Transverse colon (tissue), 4 donors: ENCODE measurements around the gene CDR2. TPM values are rescaled to one million over a fixed set of nuclear protein-coding genes. Genes with fewer than 3 reads are reported as not detected.

Experiments
- DNase-seq: peaks from one replicate; pipeline ENCODE4 v3.0.0-alpha.2; 2019
- H3K27ac ChIP-seq, 4 donors: fragments of 200-600 bp; sonication (generic); 2 replicates each; pipeline ENCODE4 v1.5.1; 2016 to 2018; ENCODE audit warnings: inconsistent platforms in 4 of 4
- H3K27me3 ChIP-seq: fragments of 200-600 bp; sonication (generic); 2 replicates; pipeline ENCODE4 v1.5.1; 2017; ENCODE audit warnings: inconsistent platforms
- H3K36me3 ChIP-seq, 4 donors: fragments of 200-600 bp; sonication (generic); 2 replicates each; pipeline ENCODE4 v1.5.1; 2017 to 2019; ENCODE audit warnings: inconsistent platforms in 4 of 4
- H3K4me1 ChIP-seq, 4 donors: fragments of 200-600 bp; sonication (generic); 2 replicates each; pipeline ENCODE4 v1.5.1; 2017 to 2020; ENCODE audit warnings: inconsistent platforms in 4 of 4
- H3K4me3 ChIP-seq, 4 donors: fragments of 200-600 bp; sonication (generic); 1 replicate in 1 of 4; 2 replicates in 3 of 4; pipeline versions ENCODE4 v1.5.1 to v1.6.1; 2017 to 2019; ENCODE audit warnings: inconsistent platforms in 4 of 4
- H3K9me3 ChIP-seq, 2 donors: fragments of 200-600 bp; sonication (generic); 2 replicates each; pipeline ENCODE4 v1.5.1; 2017 to 2019; ENCODE audit warnings: inconsistent platforms in 2 of 2
- CTCF ChIP-seq, 5 experiments: fragments of 200-600 bp in 3 of 5; fragments of 450-650 bp in 2 of 5; sonication (generic) in 3 of 5; IDR thresholded peaks; 1 replicate in 2 of 5; 2 replicates in 3 of 5; pipeline ENCODE4 v1.5.1; 2016 to 2017; ENCODE audit warnings: antibody characterized with exemption in 5 of 5, inconsistent platforms in 3 of 5, mild to moderate bottlenecking in 2 of 5, moderate library complexity in 1 of 5
- EP300 ChIP-seq: sonication (generic); formaldehyde crosslinking; IDR thresholded peaks from one replicate; pipeline ENCODE4 v1.6.1; 2017; ENCODE audit warnings: antibody characterized with exemption, low read depth
- POLR2A ChIP-seq: fragments of 450-650 bp; IDR thresholded peaks from one replicate; pipeline ENCODE4 v1.6.1; 2016; ENCODE audit warnings: antibody characterized with exemption, mild to moderate bottlenecking, moderate library complexity
- POLR2AphosphoS5 ChIP-seq, 3 donors: sonication (generic); formaldehyde crosslinking; IDR thresholded peaks; one replicate each; pipeline ENCODE4 v1.6.1; 2016; ENCODE audit warnings: antibody characterized with exemption in 3 of 3
- WGBS, 2 donors: methylation state at CpG; one replicate each; pipeline ENCODE4 v1.1.5; 2018; ENCODE audit warnings: low coverage in 1 of 2; 5-methylcytosine and 5-hydroxymethylcytosine counted together
- in situ Hi-C, 4 donors: fragments of 200-750 bp; cut with MboI; loops; one replicate each; pipeline versions ENCODE4 v1.15.0 to v1.15.1; 2017; ENCODE audit warnings: low sequenced_read_pairs in 3 of 4, low pct_ligation_motif_present in 1 of 4, low pct_unique_long_range_greater_than_20kb in 1 of 4
- intact Hi-C: fragments of 100-400 bp; cut with DNase I; formaldehyde crosslinking; loops from one replicate; pipeline ENCODE4 v1.15.1; 2023; ENCODE audit warnings: low total_unique reads
- total RNA-seq, 4 donors: library from RNA; depleted of rRNA; stranded (reverse); fragments of >200 nt; gene quantifications; one replicate each; pipeline ENCODE4 v1.1.0, GENCODE V29; 2016

CDR2 gene
- total RNA-seq, 4 donors from 2014 or later: 21.7 to 317 (median 24.1) TPM

DNA sequence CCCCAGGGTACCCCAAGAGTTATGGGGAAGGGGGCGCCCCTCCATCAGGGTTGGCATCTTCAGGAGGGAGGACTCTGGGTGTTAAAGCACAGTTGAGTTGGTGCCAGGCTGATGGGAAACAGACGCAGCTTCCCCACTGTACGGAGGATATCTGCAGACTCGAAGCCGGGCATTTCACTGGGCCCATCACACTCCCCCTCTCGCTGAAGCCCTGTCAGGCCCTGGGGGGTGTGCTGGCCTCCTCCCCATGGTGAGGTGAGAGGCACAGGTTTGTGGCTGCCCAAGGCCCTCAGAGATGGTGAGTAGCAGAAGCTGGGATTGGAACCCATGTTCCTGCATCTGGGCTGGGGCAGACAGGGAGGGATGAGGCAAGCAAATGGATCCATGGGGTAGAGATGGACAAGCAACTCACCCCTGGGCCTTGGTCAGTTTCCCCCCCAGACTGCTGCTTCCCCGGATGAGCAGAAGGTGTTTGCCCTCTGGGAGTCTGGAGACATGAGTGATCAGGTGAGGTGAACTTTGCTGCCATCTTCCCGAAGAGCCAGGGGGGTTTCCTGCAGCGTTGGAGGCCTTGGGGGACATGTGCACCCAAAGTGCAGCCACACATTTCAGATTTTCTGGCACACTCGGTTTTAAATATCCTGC lies 46.2 kb downstream of the CDR2 start:
- no peak for DNase-seq
- in situ Hi-C loops: loop anchor here in 2 of 4 donors (10.0 to 25.0 kb wide), 2 partner anchors 87 to 309 kb away; no protein-coding TSS in a partner anchor
- no peak overlapping the region for H3K4me3 ChIP-seq
- no peaks in the 10 kb centered on the region for H3K27me3 ChIP-seq
- intact Hi-C loops: no loop called here
- TF ChIP-seq EP300 (no peak), POLR2A (no peak), POLR2AphosphoS5 (IDR thresholded peaks at IDR 0.05) (no peak), CTCF (IDR thresholded peaks at IDR 0.05) (no peak)
- H3K4me1 ChIP-seq: peaks cover 0 to 9% (median 5%) of the 10 kb centered on the region in 4 donors
- whole genome bisulfite sequencing, 2 donors: 91% methylated on average over 10 of the region's 10 CpGs; no CpG with 5 or more reads in 1 of the 2 donors
- H3K9me3 ChIP-seq: no peaks in the 10 kb centered on the region
- H3K36me3 ChIP-seq: peaks cover 0 to 48% (median 18%) of the 10 kb centered on the region in 4 donors
- H3K27ac ChIP-seq: no peak overlapping the region

- H3K4me3 ChIP-seq: no peak overlapping the region
- intact Hi-C loops: no loop called here
- no peak for TF ChIP-seq CTCF (IDR thresholded peaks at IDR 0.05)
- no peak for DNase-seq
- H3K27me3 ChIP-seq: no peaks in the 10 kb centered on the region
- peaks cover 0 to 44% (median 18%) of the 10 kb centered on the region in 4 donors for H3K36me3 ChIP-seq
- in situ Hi-C loops: loop anchor here in 2 of 4 donors (10.0 to 25.0 kb wide), 2 partner anchors 87 to 310 kb away; no protein-coding TSS in a partner anchor
- 91% methylated on average over 6 of the region's 6 CpGs; no CpG with 5 or more reads in 1 of the 2 donors for WGBS, 2 donors
- H3K27ac ChIP-seq: no peak overlapping the region
- no peaks in the 10 kb centered on the region for H3K9me3 ChIP-seq
- peaks cover 0 to 9% (median 5%) of the 10 kb centered on the region in 4 donors for H3K4me1 ChIP-seq
These were observed 47.0 kb downstream of the CDR2 start for GRCh38 chr16:22327446-22327775.

- peaks cover 0 to 39% (median 16%) of the 10 kb centered on the region in 4 donors for H3K36me3 ChIP-seq
- H3K4me1 ChIP-seq: peaks cover 0 to 9% (median 5%) of the 10 kb centered on the region in 4 donors
- no peak for TF ChIP-seq CTCF (IDR thresholded peaks at IDR 0.05)
- TF ChIP-seq POLR2AphosphoS5 (IDR thresholded peaks at IDR 0.05): no peak
- TF ChIP-seq POLR2A: no peak
- no peak for TF ChIP-seq EP300
- 85 to 100% methylated on average over 3 to 13 of the region's 13 CpGs for WGBS, 2 donors
- no peak overlapping the region for H3K4me3 ChIP-seq
- DNase-seq: no peak
- H3K27me3 ChIP-seq: no peaks in the 10 kb centered on the region
- no peaks in the 10 kb centered on the region for H3K9me3 ChIP-seq
- intact Hi-C loops (no loop called here), in situ Hi-C loops (loop anchor here in 2 of 4 donors (10.0 to 25.0 kb wide), 2 partner anchors 88 to 310 kb away; no protein-coding TSS in a partner anchor)
- H3K27ac ChIP-seq: no peak overlapping the region
These were observed 47.5 kb downstream of the CDR2 start for GRCh38 chr16:22326771-22327445.

- DNase-seq: no peak
- no peak for TF ChIP-seq POLR2AphosphoS5 (IDR thresholded peaks at IDR 0.05)
- TF ChIP-seq POLR2A: no peak
- TF ChIP-seq EP300: no peak
- no peak for TF ChIP-seq CTCF (IDR thresholded peaks at IDR 0.05)
- Histone ChIP-seq H3K4me1 (peaks cover 0 to 12% (median 5%) of the 10 kb centered on the region in 4 donors), H3K36me3 (peaks cover 0 to 39% (median 15%) of the 10 kb centered on the region in 4 donors), H3K4me3 (no peak overlapping the region), H3K27ac (no peak overlapping the region), H3K27me3 (no peaks in the 10 kb centered on the region), H3K9me3 (no peaks in the 10 kb centered on the region)
- WGBS, 2 donors: 93 to 100% methylated on average over 1 to 4 of the region's 4 CpGs
- intact Hi-C loops (no loop called here), in situ Hi-C loops (loop anchor here in 2 of 4 donors (10.0 to 25.0 kb wide), 2 partner anchors 88 to 311 kb away; no protein-coding TSS in a partner anchor)
These were observed 48.1 kb downstream of the CDR2 start for GRCh38 chr16:22326369-22326652.
